ENCODE measurements around the gene ARHGAP8. TPM values are rescaled to one million over a fixed set of nuclear protein-coding genes. Genes with fewer than 3 reads are reported as not detected.

ARHGAP8 gene
- total RNA-seq, 1 donor from 2014 or later: not detected

Other genes starting within 250 kb of the ARHGAP8 start
- gene PRR5, start 50.4 kb upstream of the ARHGAP8 start, total RNA-seq: 12.4 and 13.6 TPM in 2 replicates

All from dermis blood vessel endothelial cell (primary cell).